NCI-H2196 (cell line): Measurements from ENCODE around the gene NUPR2.
"Not testable (repeated sequence)": the region's sequence is repeated elsewhere in the genome, so short reads cannot be mapped to it uniquely, and the experiment has no call there.

Experiments used
- DNase-seq: peaks from one replicate; lab custom pipeline; 2025; ENCODE audit not compliant: unreplicated experiment; lab: John Stamatoyannopoulos, UW

NUPR2 gene

DNA sequence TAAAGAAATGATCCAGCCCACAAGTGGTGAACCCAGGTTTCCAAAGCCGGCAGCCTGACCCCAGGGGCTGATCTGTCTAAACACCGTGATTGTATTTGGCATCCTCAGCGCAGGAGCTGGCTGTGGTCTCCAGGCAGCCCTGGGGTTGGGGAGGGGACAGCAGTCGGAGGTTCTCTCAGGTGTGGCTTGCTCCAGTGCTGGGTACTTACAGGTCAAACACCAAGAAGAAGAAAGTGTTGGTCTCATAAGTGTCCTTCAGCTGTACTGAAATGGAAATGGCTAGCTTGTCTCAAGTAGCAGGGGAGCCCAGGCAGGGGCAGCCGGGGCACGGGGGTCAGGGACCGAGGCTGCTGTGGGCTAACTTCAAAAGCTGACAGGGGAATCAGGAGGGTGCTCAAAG, 29.5 kb downstream of the NUPR2 start:
- DNase-seq, result no peak

DNA sequence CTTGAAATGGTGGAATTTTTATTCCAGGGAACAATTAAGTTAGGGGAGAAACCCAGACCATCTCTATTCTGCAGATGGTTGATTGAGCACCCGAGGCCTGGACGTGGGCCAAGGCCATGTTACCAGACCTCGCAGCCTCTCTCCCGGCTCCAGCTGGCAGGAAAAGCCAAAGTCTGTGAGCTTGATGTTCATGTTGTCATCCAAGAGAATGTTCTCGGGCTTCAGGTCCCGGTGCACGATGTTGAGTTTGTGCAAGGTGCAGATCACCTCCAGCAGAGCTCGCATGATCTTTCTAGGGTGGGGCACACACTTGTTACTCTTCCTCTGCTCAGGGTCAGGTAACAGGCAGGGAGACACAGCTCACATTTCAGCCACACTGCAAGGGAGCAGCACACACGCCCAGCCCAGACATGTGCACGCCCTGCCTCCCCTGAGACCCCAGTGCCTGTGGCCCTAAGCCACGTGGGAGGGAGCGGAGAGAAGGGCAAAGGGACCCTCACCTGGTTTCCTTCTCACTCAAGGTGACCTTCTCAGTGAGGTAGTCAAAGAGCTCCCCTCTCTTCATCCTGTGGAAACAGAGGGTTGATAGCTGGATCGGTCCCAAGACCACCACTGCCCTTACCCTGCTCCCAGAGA, 32.9 kb downstream of the NUPR2 start:
- peak; percentile 79 for DNase-seq

DNA sequence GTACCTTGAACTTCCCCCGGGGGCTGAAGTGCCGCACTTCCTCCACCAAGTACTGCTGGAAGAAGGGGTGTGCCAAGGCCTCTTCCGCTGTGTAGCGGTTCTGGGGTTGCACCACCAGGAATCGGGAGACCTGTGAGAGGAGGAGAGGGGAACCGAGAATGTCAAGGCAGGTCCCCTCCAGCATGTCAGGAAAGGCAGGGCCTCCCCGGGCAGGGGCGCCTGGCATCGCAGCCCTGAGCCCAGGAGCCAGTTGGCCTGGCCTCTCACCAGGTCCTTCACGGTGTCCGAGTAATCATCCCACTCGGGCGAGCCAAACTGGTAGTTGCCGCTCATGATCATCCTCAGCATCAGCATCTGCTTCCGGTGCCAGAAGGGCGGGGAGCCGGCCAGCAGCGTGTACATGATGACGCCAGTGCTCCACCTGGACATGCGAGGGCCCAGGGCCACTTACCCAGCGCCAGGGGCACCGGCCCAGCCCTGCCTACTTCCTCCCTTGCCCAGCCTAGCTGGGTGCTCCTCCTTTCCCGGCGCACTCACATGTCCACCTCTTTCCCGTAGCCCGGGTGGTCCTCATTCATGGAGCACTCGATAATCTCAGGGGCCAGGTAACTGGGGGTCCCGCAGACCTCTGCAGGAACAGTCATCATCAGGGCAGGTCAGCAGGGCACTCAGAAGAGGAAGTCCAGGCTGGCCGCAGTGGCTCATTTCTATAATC, 34.4 kb downstream of the NUPR2 start:
- DNase-seq, result no peak

GRCh38 chr7:56080726-56081435, 35.3 kb downstream of the NUPR2 start:
- not testable (repeated sequence) for DNase-seq

DNA sequence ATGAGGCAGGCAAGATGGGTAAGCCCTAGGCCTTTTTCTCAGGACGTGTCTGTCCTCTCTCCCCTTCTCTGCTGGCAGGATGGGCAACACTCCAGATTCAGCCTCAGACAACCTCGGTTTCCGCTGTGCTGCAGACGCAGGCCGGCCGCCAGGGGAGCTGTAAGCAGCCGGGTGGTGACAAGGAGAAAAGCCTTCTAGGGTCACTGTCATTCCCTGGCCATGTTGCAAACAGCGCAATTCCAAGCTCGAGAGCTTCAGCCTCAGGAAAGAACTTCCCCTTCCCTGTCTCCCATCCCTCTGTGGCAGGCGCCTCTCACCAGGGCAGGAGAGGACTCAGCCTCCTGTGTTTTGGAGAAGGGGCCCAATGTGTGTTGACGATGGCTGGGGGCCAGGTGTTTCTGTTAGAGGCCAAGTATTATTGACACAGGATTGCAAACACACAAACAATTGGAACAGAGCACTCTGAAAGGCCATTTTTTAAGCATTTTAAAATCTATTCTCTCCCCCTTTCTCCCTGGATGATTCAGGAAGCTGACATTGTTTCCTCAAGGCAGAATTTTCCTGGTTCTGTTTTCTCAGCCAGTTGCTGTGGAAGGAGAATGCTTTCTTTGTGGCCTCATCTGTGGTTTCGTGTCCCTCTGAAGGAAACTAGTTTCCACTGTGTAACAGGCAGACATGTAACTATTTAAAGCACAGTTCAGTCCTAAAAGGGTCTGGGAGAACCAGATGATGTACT, 36.6 kb downstream of the NUPR2 start:
- peak; percentile 96 for DNase-seq

DNA sequence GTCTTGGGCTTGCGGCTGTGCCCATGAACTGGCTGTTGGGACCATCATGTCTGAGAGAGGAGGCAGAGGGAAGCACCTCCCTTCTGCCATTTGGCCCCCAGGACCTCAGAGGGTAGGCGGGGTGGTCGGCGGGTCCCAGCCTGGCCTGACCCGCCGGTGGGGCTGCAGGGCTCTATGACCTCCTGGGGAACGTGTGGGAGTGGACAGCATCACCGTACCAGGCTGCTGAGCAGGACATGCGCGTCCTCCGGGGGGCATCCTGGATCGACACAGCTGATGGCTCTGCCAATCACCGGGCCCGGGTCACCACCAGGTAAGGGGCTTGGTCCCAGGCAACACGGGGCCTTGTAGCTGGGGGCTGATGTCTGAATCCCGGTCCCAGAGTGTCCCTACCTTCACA, 38.0 kb downstream of the NUPR2 start:
- no peak for DNase-seq

DNA sequence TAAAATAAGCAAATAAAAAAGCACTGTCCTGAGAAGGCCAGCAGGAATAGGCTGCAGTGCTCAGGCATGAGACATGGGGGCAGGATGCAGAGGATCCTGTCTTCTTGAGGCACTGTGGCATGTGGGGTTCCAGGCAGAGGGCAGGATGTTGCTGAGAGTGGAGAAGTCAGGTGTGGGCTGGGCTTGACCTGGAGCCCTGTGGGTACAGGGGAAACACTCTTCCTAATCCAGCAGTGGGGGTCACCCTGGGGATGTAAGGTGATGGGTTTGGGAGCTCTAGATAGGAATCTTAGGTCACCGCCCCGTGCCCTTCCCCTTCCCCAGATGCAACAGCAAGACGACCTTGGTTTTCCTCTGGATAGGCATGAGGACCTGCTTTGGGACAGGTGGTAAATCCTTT, 38.5 kb downstream of the NUPR2 start:
- DNase-seq, result no peak

DNA sequence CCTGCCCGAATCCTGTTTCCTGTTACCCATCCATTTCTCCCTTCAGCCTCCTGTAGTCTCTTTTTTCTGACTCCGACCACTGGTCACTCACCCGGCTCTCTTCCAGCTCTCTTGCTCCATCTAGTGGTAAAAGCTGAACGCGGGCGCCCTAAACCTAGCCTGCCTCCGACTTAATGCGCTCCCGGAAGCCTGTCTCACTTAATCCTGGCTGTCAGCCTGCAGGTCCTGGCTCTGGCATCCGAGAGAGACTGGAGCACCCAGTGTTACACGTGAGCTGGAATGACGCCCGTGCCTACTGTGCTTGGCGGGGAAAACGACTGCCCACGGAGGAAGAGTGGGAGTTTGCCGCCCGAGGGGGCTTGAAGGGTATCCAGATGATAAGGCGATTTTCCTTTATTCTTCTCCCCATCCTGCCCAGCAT, 41.8 kb downstream of the NUPR2 start:
- DNase-seq, result peak; percentile 95

DNA sequence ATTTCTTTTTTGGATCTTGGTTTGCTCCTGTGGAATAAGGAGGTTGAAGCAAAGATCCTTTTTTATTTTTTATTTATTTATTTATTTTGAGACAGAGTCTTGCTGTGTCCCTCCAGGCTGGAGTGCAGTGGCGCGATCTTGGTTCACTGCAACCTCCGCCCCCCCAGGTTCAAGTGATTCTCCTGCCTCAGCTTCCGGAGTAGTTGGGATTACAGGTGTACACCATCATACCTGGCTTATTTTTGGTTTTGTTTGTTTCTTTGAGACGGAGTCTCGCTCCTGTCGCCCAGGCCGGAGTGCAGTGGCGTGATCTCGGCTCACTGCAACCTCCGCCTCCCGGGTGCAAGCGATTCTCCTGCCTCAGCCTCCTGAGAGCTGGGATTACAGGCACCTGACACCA, 49.8 kb downstream of the NUPR2 start:
- not testable (repeated sequence) for DNase-seq
